IMR-90 (cell line): Measurements from ENCODE around the gene TROAP. TPM values are rescaled to one million over a fixed set of nuclear protein-coding genes. Genes with fewer than 3 reads are reported as not detected.
A peak's percentile ranks its signal among the peaks of the same experiment; 100 is the strongest.

Experiments
- ATAC-seq: fragments of 200-7000 bp; cut with Tn5 transposase; 2 replicates; pipeline ENCODE4 v1.9.1; 2020; ENCODE audit warnings: low read depth, mild to moderate bottlenecking, moderate library complexity
- BruUV-seq: library from RNA; stranded (reverse); fragments of 400-500 nt; replicated peaks from 2 replicates; lab custom pipeline; 2021; lab: Mats Ljungman, UMichigan
- CTCF ChIA-PET: fragments of 300-600 bp; formaldehyde crosslinking; extraction: SDS; loops from one replicate; lab custom pipeline; 2021; ENCODE audit warnings: antibody characterized with exemption; lab: Yijun Ruan, JAX
- POLR2A ChIA-PET: fragments of 300-600 bp; sonication (Branson Sonifier 250); formaldehyde crosslinking; loops from one replicate; lab custom pipeline; 2022; ENCODE audit warnings: antibody characterized with exemption; ENCODE audit not compliant: unreplicated experiment; lab: Charles Lee
- DNase-seq: peaks from one replicate; pipeline ENCODE4 v3.0.0; 2013
- H2AFZ ChIP-seq: replicated peaks from 2 replicates; pipeline ENCODE3; 2013; ENCODE audit warnings: low read length, mild to moderate bottlenecking; ENCODE audit not compliant: poor library complexity
- H2AK5ac ChIP-seq: 2 replicates; pipeline ENCODE4 v1.6.1; 2013; ENCODE audit warnings: low read depth, low read length, inconsistent platforms
- H2AK9ac ChIP-seq: replicated peaks from 2 replicates; pipeline ENCODE3; 2013; ENCODE audit warnings: mild to moderate bottlenecking, low read depth, low read length, moderate library complexity; ENCODE audit not compliant: poor library complexity
- H2BK120ac ChIP-seq: 2 replicates; pipeline ENCODE4 v1.6.1; 2013; ENCODE audit warnings: low read depth, low read length, inconsistent platforms
- H2BK15ac ChIP-seq: 3 replicates; pipeline ENCODE4 v1.6.1; 2013; ENCODE audit warnings: low read depth, low read length, inconsistent platforms
- H2BK20ac ChIP-seq: 2 replicates; pipeline ENCODE4 v1.6.1; 2013; ENCODE audit warnings: low read depth, mild to moderate bottlenecking, inconsistent platforms, low read length, moderate library complexity
- H2BK5ac ChIP-seq: 2 replicates; pipeline ENCODE4 v1.6.1; 2013; ENCODE audit warnings: mild to moderate bottlenecking, low read depth, low read length, inconsistent platforms; ENCODE audit not compliant: poor library complexity, severe bottlenecking
- H3K14ac ChIP-seq: replicated peaks from 2 replicates; pipeline ENCODE4 v1.6.1; 2013; ENCODE audit warnings: low read depth, low read length, inconsistent platforms
- H3K18ac ChIP-seq: 2 replicates; pipeline ENCODE4 v1.6.1; 2013; ENCODE audit warnings: low read depth, low read length, control low read depth
- H3K23ac ChIP-seq: 2 replicates; pipeline ENCODE4 v1.6.1; 2013; ENCODE audit warnings: low read depth, low read length, inconsistent platforms
- H3K27ac ChIP-seq: 2 replicates; pipeline ENCODE4 v1.5.1; 2013; ENCODE audit warnings: mild to moderate bottlenecking, control low read depth, low read length; ENCODE audit not compliant: insufficient read depth
- H3K27me3 ChIP-seq: 2 replicates; pipeline ENCODE4 v1.6.1; 2013; ENCODE audit warnings: low read length; ENCODE audit not compliant: control insufficient read depth, insufficient read depth
- H3K36me3 ChIP-seq: 2 replicates; pipeline ENCODE4 v1.6.1; 2013; ENCODE audit warnings: low read length, mixed read lengths; ENCODE audit not compliant: control insufficient read depth, insufficient read depth
- H3K4ac ChIP-seq: 2 replicates; pipeline ENCODE4 v1.6.1; 2013; ENCODE audit warnings: low read depth, low read length, inconsistent platforms
- H3K4me1 ChIP-seq: 2 replicates; pipeline ENCODE4 v1.6.1; 2013; ENCODE audit warnings: low read length, mixed read lengths; ENCODE audit not compliant: control insufficient read depth, insufficient read depth
- H3K4me2 ChIP-seq: 2 replicates; pipeline ENCODE4 v1.6.1; 2013; ENCODE audit warnings: low read depth, mild to moderate bottlenecking, control low read depth, low read length, moderate library complexity
- H3K4me3 ChIP-seq: 2 replicates; pipeline ENCODE4 v1.5.1; 2013; ENCODE audit warnings: low read depth, mild to moderate bottlenecking, control low read depth, low read length, moderate library complexity; ENCODE audit not compliant: insufficient read depth
- H3K56ac ChIP-seq: 2 replicates; pipeline ENCODE4 v1.6.1; 2013; ENCODE audit warnings: low read length, inconsistent platforms; ENCODE audit not compliant: insufficient read depth; ENCODE audit errors: extremely low read depth
- H3K79me1 ChIP-seq, 2 experiments: 2 replicates each; pipeline ENCODE4 v1.6.1; 2013; ENCODE audit warnings: low read length in 2 of 2, inconsistent platforms in 1 of 2, low read depth in 1 of 2
- H3K9ac ChIP-seq: 2 replicates; pipeline ENCODE4 v1.6.1; 2013; ENCODE audit warnings: low read depth, low read length, control low read depth
- H3K9me1 ChIP-seq: 2 replicates; pipeline ENCODE4 v1.6.1; 2013; ENCODE audit warnings: low read length, inconsistent platforms; ENCODE audit not compliant: insufficient read depth
- H3K9me3 ChIP-seq: 2 replicates; pipeline ENCODE4 v1.6.1; 2013; ENCODE audit warnings: low read length; ENCODE audit not compliant: control insufficient read depth, insufficient read depth
- H4K20me1 ChIP-seq: 2 replicates; pipeline ENCODE4 v1.6.1; 2013; ENCODE audit warnings: low read length, inconsistent platforms; ENCODE audit not compliant: insufficient read depth
- H4K5ac ChIP-seq: 2 replicates; pipeline ENCODE4 v1.6.1; 2013; ENCODE audit warnings: mild to moderate bottlenecking, low read depth, low read length, control low read depth
- H4K8ac ChIP-seq, 2 experiments: 2 replicates each; pipeline ENCODE4 v1.6.1; 2013; ENCODE audit warnings: low read depth in 2 of 2, low read length in 2 of 2, control low read depth in 1 of 2, inconsistent platforms in 1 of 2
- H4K91ac ChIP-seq: 2 replicates; pipeline ENCODE4 v1.6.1; 2013; ENCODE audit warnings: low read depth, low read length, inconsistent platforms; ENCODE audit not compliant: insufficient read depth
- BHLHE40 ChIP-seq: fragments of 150-350 bp; IDR thresholded peaks from 2 replicates; pipeline ENCODE4 v1.6.1; 2016; ENCODE audit warnings: mild to moderate bottlenecking, low read depth, low read length
- CEBPB ChIP-seq: IDR thresholded peaks from 2 replicates; pipeline ENCODE4 v1.6.1; 2012; ENCODE audit warnings: low read depth, low read length, improper control_type of control experiment
- CHD1 ChIP-seq: IDR thresholded peaks from 2 replicates; pipeline ENCODE4 v1.6.1; 2012; ENCODE audit warnings: low read depth, low read length, improper control_type of control experiment
- CTCF ChIP-seq: conservative IDR thresholded peaks from 2 replicates; pipeline ENCODE4 v1.5.1; 2012; ENCODE audit warnings: mild to moderate bottlenecking, low read depth, low read length, improper control_type of control experiment
- ELK1 ChIP-seq: fragments of 150-350 bp; IDR thresholded peaks from 2 replicates; pipeline ENCODE4 v1.6.1; 2016; ENCODE audit warnings: low read depth, mild to moderate bottlenecking, low read length, moderate library complexity, borderline replicate concordance
- MAZ ChIP-seq: IDR thresholded peaks from 2 replicates; pipeline ENCODE4 v1.6.1; 2012; ENCODE audit warnings: low read depth, mild to moderate bottlenecking, low read length, improper control_type of control experiment, moderate library complexity, borderline replicate concordance
- NFE2L2 ChIP-seq: fragments of 150-350 bp; IDR thresholded peaks from 2 replicates; pipeline ENCODE4 v1.6.1; 2016; ENCODE audit warnings: low read depth, mild to moderate bottlenecking, low read length
- POLR2A ChIP-seq: IDR thresholded peaks from 2 replicates; pipeline ENCODE4 v1.6.1; 2012; ENCODE audit warnings: mild to moderate bottlenecking, low read depth, low read length
- RAD21 ChIP-seq: IDR thresholded peaks from 2 replicates; pipeline ENCODE4 v1.6.1; 2012; ENCODE audit warnings: low read length, improper control_type of control experiment
- RCOR1 ChIP-seq: IDR thresholded peaks from 2 replicates; pipeline ENCODE4 v1.6.1; 2012; ENCODE audit warnings: mild to moderate bottlenecking, low read length, improper control_type of control experiment; ENCODE audit not compliant: insufficient replicate concordance
- RFX5 ChIP-seq: IDR thresholded peaks from 2 replicates; pipeline ENCODE4 v1.8.0; 2012; ENCODE audit warnings: low read depth, mild to moderate bottlenecking, low read length, moderate library complexity
- WGBS, 2 experiments: methylation state at CpG; one replicate each; pipeline versions ENCODE4 v1.1.5 to v1.1.7; 2013; ENCODE audit warnings: missing lambda C conversion rate in 2 of 2; ENCODE audit not compliant: insufficient read length in 1 of 2; ENCODE audit errors: extremely low coverage in 2 of 2; 5-methylcytosine and 5-hydroxymethylcytosine counted together
- dilution Hi-C: fragments of 300-500 bp; cut with HindIII; formaldehyde crosslinking; loops from one replicate; pipeline ENCODE4 v1.14.3; 2018; ENCODE audit warnings: low sequenced_read_pairs; ENCODE audit not compliant: unreplicated experiment
- in situ Hi-C: fragments of 300-500 bp; cut with MboI; formaldehyde crosslinking; loops from 3 replicates; pipeline ENCODE4 v1.14.3; 2019; ENCODE audit warnings: low sequenced_read_pairs, inconsistent platforms, mixed read lengths
- intact Hi-C: fragments of 100-400 bp; cut with micrococcal nuclease; formaldehyde crosslinking; loops from 2 replicates; pipeline ENCODE4 v1.10.0; 2022
- polyA plus RNA-seq, 3 experiments: library from polyadenylated mRNA; depleted of rRNA; stranded (reverse); fragments of >200 nt; gene quantifications; 2 replicates each; pipeline ENCODE4 v1.2.3, GENCODE V29; 2012; ENCODE audit warnings: low replicate concordance in 1 of 3
- total RNA-seq: library from RNA; depleted of rRNA; stranded (reverse); fragments of >200 nt; gene quantifications from 2 replicates; pipeline ENCODE4 v1.2.3, GENCODE V29; 2012

The TROAP gene
- total and polyA plus RNA-seq, 2 of the 4 experiments (the other 2 are of a cell fraction) = 21.5 to 29.3 TPM

- peak; percentile 93 for TF ChIP-seq RAD21
- no peak for TF ChIP-seq MAZ
Measured at GRCh38 chr12:49331380-49332222, 8.5 kb downstream of the TROAP start (continued).

GRCh38 chr12:49332441-49332861 is 9.4 kb downstream of the TROAP start:
- no peaks in the 10 kb centered on the region for H3K4me1 ChIP-seq
- H2BK120ac ChIP-seq = no peak overlapping the region
- no peak overlapping the region for H3K18ac ChIP-seq
- no peaks in the 10 kb centered on the region for H4K20me1 ChIP-seq
- H4K5ac ChIP-seq = no peak overlapping the region
- no peak overlapping the region for H2BK15ac ChIP-seq
- no peaks in the 10 kb centered on the region for H3K9me1 ChIP-seq
- no peak overlapping the region for H3K4me2 ChIP-seq
- no peak overlapping the region for H2BK5ac ChIP-seq
- no peak overlapping the region for H2AFZ ChIP-seq
- POLR2A ChIA-PET = interaction anchor here (1.0 kb wide), 1 partner anchor 10 kb away, joined by 4 read pairs; the partner anchor contains the start of gene TROAP
- no peak overlapping the region for H3K9ac ChIP-seq
- 60% methylated on average over 4 of the region's 17 CpGs; no CpG with 5 or more reads in 1 of the 2 experiments for WGBS, 2 experiments
- dilution Hi-C loops (no loop called here), intact Hi-C loops (no loop called here), in situ Hi-C loops (no loop called here)
- CTCF ChIA-PET = interaction anchor here (1.2 to 3.6 kb wide), 8 partner anchors 10 to 248 kb away, joined by 3 to 25 read pairs (median 10); partner anchors contain the start of genes DNAJC22 and TROAP
- ATAC-seq (no peak), DNase-seq (no peak)
- no peak overlapping the region for H3K27ac ChIP-seq
- H3K14ac ChIP-seq = no peak overlapping the region
- no peaks in the 10 kb centered on the region for H3K9me3 ChIP-seq
- peaks cover 30% of the 10 kb centered on the region for H3K27me3 ChIP-seq
- no peak overlapping the region for H2AK5ac ChIP-seq
- no peak overlapping the region for H2BK20ac ChIP-seq
- peaks cover 6% of the 10 kb centered on the region for H3K36me3 ChIP-seq
- TF ChIP-seq CEBPB = no peak
- TF ChIP-seq RCOR1 = no peak
- TF ChIP-seq BHLHE40 = no peak
- no peak for TF ChIP-seq CTCF
- no peak for TF ChIP-seq ELK1
- no peak for TF ChIP-seq CHD1
- TF ChIP-seq NFE2L2 = no peak
- TF ChIP-seq POLR2A = no peak
- TF ChIP-seq RFX5 = no peak
- TF ChIP-seq MAZ = no peak
- no peak overlapping the region for H3K4ac ChIP-seq
- H4K91ac ChIP-seq = no peak overlapping the region
- no peaks in the 10 kb centered on the region; a peak in 1 of 4 replicates for H3K79me1 ChIP-seq
- no TSS peak for BruUV-seq
- H3K4me3 ChIP-seq = no peak overlapping the region
- no peak overlapping the region for H3K23ac ChIP-seq
- H3K56ac ChIP-seq = no peak overlapping the region
- H2AK9ac ChIP-seq = no peak overlapping the region
- H4K8ac ChIP-seq = no peak overlapping the region
